Testis (tissue), 3 donors: ENCODE data around the gene ANO4. TPM values are rescaled to one million over a fixed set of nuclear protein-coding genes. Genes with fewer than 3 reads are reported as not detected.
A peak's percentile ranks its signal among the peaks of the same experiment; 100 is the strongest.

Source experiments
- DNase-seq: peaks from one replicate; pipeline ENCODE4 v3.0.0-alpha.2; 2019
- H3K27ac ChIP-seq, 2 donors: fragments of 200-600 bp; sonication (generic); one replicate each; pipeline ENCODE4 v1.5.1; 2019
- H3K27me3 ChIP-seq: fragments of 200-600 bp; sonication (generic); one replicate; pipeline ENCODE4 v1.5.1; 2019
- H3K36me3 ChIP-seq: fragments of 200-600 bp; sonication (generic); one replicate; pipeline ENCODE4 v1.5.1; 2017; ENCODE audit warnings: low read depth; ENCODE audit errors: missing control alignments
- H3K4me1 ChIP-seq: fragments of 200-600 bp; sonication (generic); one replicate; pipeline ENCODE4 v1.5.1; 2019
- H3K4me3 ChIP-seq, 2 donors: fragments of 200-600 bp; sonication (generic); one replicate each; pipeline ENCODE4 v1.5.1; 2017 to 2019
- H3K9me3 ChIP-seq: fragments of 200-600 bp; sonication (generic); one replicate; pipeline ENCODE4 v1.5.1; 2017
- CTCF ChIP-seq, 3 experiments: fragments of 450-650 bp in 2 of 3; fragments of 200-600 bp in 1 of 3; sonication (generic) in 1 of 3; IDR thresholded peaks; one replicate each; pipeline ENCODE4 v1.5.1; 2016 to 2019; ENCODE audit warnings: antibody characterized with exemption in 3 of 3, mild to moderate bottlenecking in 2 of 3, moderate library complexity in 1 of 3
- POLR2A ChIP-seq: fragments of 450-650 bp; IDR thresholded peaks from one replicate; pipeline ENCODE4 v1.6.1; 2017; ENCODE audit warnings: antibody characterized with exemption, mild to moderate bottlenecking, moderate library complexity
- WGBS, 2 donors: methylation state at CpG; one replicate each; pipeline ENCODE4 v1.1.5; 2018; 5-methylcytosine and 5-hydroxymethylcytosine counted together
- intact Hi-C: fragments of 100-400 bp; cut with DNase I; formaldehyde crosslinking; loops from one replicate; pipeline ENCODE4 v1.15.1; 2023; ENCODE audit warnings: low total_unique reads
- polyA plus RNA-seq: library from polyadenylated mRNA; stranded (reverse); fragments of 350-450 nt; fragmentation: Illumina TruSeq; extraction: RNeasy Lipid Tissue Mini Kit (QIAGEN cat#74804); gene quantifications from one replicate; pipeline ENCODE4 v1.2.3, GENCODE V29; 2014; ENCODE audit warnings: low read depth, low replicate concordance; ENCODE audit not compliant: insufficient read depth
- total RNA-seq, 2 donors: library from RNA; depleted of rRNA; stranded (reverse); fragments of >200 nt; gene quantifications; one replicate each; pipeline ENCODE4 v1.2.3, GENCODE V29; 2016

The ANO4 gene
- total and polyA plus RNA-seq, 3 donors from 2014 or later = 2.4 to 13.0 (median 9.5) TPM

- 65 to 66% methylated on average over 1 of the region's 1 CpG for WGBS, 2 donors
- Histone ChIP-seq H3K4me3 (no peak overlapping the region), H3K4me1 (no peaks in the 10 kb centered on the region), H3K36me3 (no peaks in the 10 kb centered on the region), H3K27ac (no peak overlapping the region), H3K27me3 (no peaks in the 10 kb centered on the region), H3K9me3 (no peaks in the 10 kb centered on the region)
- DNase-seq = no peak
- no peak for TF ChIP-seq CTCF (IDR thresholded peaks at IDR 0.05)
- intact Hi-C loops = no loop called here
Observed at GRCh38 chr12:100823963-100824362, 29.4 kb downstream of the ANO4 start.

- intact Hi-C loops = no loop called here
Observed at GRCh38 chr12:100824476-100824875, 29.9 kb downstream of the ANO4 start.

GRCh38 chr12:100826323-100826722 lies 31.7 kb downstream of the ANO4 start:
- Histone ChIP-seq H3K27me3 (no peaks in the 10 kb centered on the region), H3K4me3 (no peak overlapping the region), H3K36me3 (no peaks in the 10 kb centered on the region), H3K27ac (no peak overlapping the region), H3K9me3 (no peaks in the 10 kb centered on the region), H3K4me1 (no peaks in the 10 kb centered on the region)
- intact Hi-C loops = no loop called here
- 14 to 17% methylated on average over 4 of the region's 4 CpGs for WGBS, 2 donors
- no peak for TF ChIP-seq POLR2A
- TF ChIP-seq CTCF (IDR thresholded peaks at IDR 0.05) = no peak
- DNase-seq = peak; percentile 78

More at GRCh38 chr12:100824476-100824875, 29.9 kb downstream of the ANO4 start:
- H3K27ac ChIP-seq = no peak overlapping the region
- no peak for TF ChIP-seq POLR2A
- no peak for TF ChIP-seq CTCF (IDR thresholded peaks at IDR 0.05)
- H3K36me3 ChIP-seq = no peaks in the 10 kb centered on the region
- H3K4me3 ChIP-seq = no peak overlapping the region
- 89 to 92% methylated on average over 3 of the region's 3 CpGs for WGBS, 2 donors
- no peaks in the 10 kb centered on the region for H3K4me1 ChIP-seq
- no peaks in the 10 kb centered on the region for H3K27me3 ChIP-seq
- no peaks in the 10 kb centered on the region for H3K9me3 ChIP-seq
- DNase-seq = no peak

GRCh38 chr12:100827901-100828520 lies 33.4 kb downstream of the ANO4 start:
- H3K4me3 ChIP-seq = no peak overlapping the region
- intact Hi-C loops = no loop called here
- H3K36me3 ChIP-seq = no peaks in the 10 kb centered on the region
- H3K9me3 ChIP-seq = no peaks in the 10 kb centered on the region
- WGBS, 2 donors = 65 to 72% methylated on average over 4 of the region's 4 CpGs
- H3K27me3 ChIP-seq = no peaks in the 10 kb centered on the region
- peak; percentile 14 for DNase-seq
- TF ChIP-seq CTCF (IDR thresholded peaks at IDR 0.05) = peak; percentile 37 to 77 (median 66)
- TF ChIP-seq POLR2A = no peak
- H3K27ac ChIP-seq = no peak overlapping the region
- H3K4me1 ChIP-seq = no peaks in the 10 kb centered on the region
